MM.1S (cell line): ENCODE data around the gene WDR43.
"Not testable (repeated sequence)": the region's sequence is repeated elsewhere in the genome, so short reads cannot be mapped to it uniquely, and the experiment has no call there.

ENCODE experiments used
- CTCF ChIP-seq: fragments of 300-600 bp; sonication (generic); IDR thresholded peaks from 2 replicates; pipeline ENCODE4 v1.5.1; 2016; ENCODE audit warnings: antibody characterized with exemption, low read length, mixed read lengths
- EZH2phosphoT487 ChIP-seq: fragments of 300-600 bp; sonication (generic); IDR thresholded peaks from 2 replicates; pipeline ENCODE4 v1.6.1; 2018; ENCODE audit warnings: antibody characterized with exemption, low read length

DNA sequence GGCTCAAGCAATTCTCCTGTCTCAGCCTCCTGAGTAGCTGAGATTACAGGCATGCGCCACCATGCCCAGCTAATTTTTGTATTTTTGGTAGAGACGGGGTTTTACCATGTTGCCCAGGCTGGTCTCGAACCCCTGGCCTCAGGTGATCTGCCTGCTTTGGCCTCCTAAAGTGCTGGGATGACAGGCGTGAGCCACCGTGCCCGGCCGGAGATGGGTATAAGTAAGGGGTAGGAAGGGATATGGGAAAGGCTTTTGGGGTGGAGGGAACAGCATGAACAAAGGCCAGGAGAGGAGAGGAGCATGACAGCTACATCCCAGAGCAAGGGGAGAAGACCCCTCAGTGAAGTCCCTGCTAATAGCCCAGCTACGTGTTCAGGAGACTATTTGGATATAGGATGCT is 83.5 kb downstream of the WDR43 start:
- not testable (repeated sequence) for TF ChIP-seq EZH2phosphoT487, CTCF
